DOHH2 (cell line): ENCODE data around the gene GRIK2.

Experiments
- H3F3A ChIP-seq: fragments of 200-600 bp; sonication (generic), shearing (Covaris generic); 2 replicates; pipeline ENCODE4 v1.6.0; 2016; ENCODE audit warnings: antibody characterized with exemption, mild to moderate bottlenecking; ENCODE audit not compliant: control insufficient read depth, insufficient read depth
- H3K27ac ChIP-seq: fragments of 200-600 bp; sonication (generic); 2 replicates; pipeline ENCODE4 v1.5.1; 2014; ENCODE audit warnings: low read depth, mild to moderate bottlenecking, low read length, moderate library complexity
- H3K27me3 ChIP-seq: fragments of 200-600 bp; sonication (generic); 2 replicates; pipeline ENCODE4 v1.6.1; 2014; ENCODE audit warnings: mild to moderate bottlenecking, low read length, mixed read lengths; ENCODE audit not compliant: control insufficient read depth
- H3K36me3 ChIP-seq: fragments of 200-600 bp; sonication (generic); 2 replicates; pipeline ENCODE4 v1.6.1; 2014; ENCODE audit warnings: mild to moderate bottlenecking, low read length, moderate library complexity, mixed read lengths; ENCODE audit not compliant: control insufficient read depth
- H3K4me1 ChIP-seq: fragments of 200-600 bp; sonication (generic); 2 replicates; pipeline ENCODE4 v1.6.1; 2014; ENCODE audit warnings: mild to moderate bottlenecking, low read length, mixed read lengths; ENCODE audit not compliant: control insufficient read depth
- H3K4me2 ChIP-seq: fragments of 200-600 bp; sonication (generic); 2 replicates; pipeline ENCODE4 v1.6.0; 2014; ENCODE audit warnings: mild to moderate bottlenecking, low read length, moderate library complexity
- H3K4me3 ChIP-seq: fragments of 200-600 bp; sonication (generic); 2 replicates; pipeline ENCODE4 v1.5.1; 2014; ENCODE audit warnings: mild to moderate bottlenecking, low read length, mixed read lengths
- H3K79me2 ChIP-seq: fragments of 200-600 bp; sonication (generic); 2 replicates; pipeline ENCODE4 v1.6.1; 2014; ENCODE audit warnings: mild to moderate bottlenecking, low read length, mixed read lengths; ENCODE audit not compliant: control insufficient read depth
- H3K9me2 ChIP-seq: fragments of 200-600 bp; sonication (generic); replicated peaks from 2 replicates; pipeline ENCODE4 v1.6.1; 2014; ENCODE audit warnings: mild to moderate bottlenecking, low read length, mixed read lengths; ENCODE audit not compliant: control insufficient read depth
- H3K9me3 ChIP-seq: fragments of 200-600 bp; sonication (generic); 2 replicates; pipeline ENCODE4 v1.6.1; 2014; ENCODE audit warnings: antibody characterized with exemption, low read length, mixed read lengths; ENCODE audit not compliant: control insufficient read depth, insufficient read depth
- H4K20me1 ChIP-seq: fragments of 200-600 bp; sonication (generic); 2 replicates; pipeline ENCODE4 v1.6.0; 2014; ENCODE audit warnings: low read depth, mild to moderate bottlenecking, antibody characterized with exemption, low read length, moderate library complexity; ENCODE audit not compliant: control insufficient read depth, insufficient read depth
- EZH2phosphoT487 ChIP-seq: fragments of 200-600 bp; sonication (generic); IDR thresholded peaks from 2 replicates; pipeline ENCODE4 v1.6.1; 2017; ENCODE audit warnings: borderline replicate concordance, mild to moderate bottlenecking, antibody characterized with exemption, low read length, moderate library complexity, mixed read lengths
- TF ChIP-seq, protein P1 (sequence below): fragments of 200-600 bp; sonication (generic); IDR thresholded peaks from one replicate; pipeline ENCODE4 v1.5.1; 2014; ENCODE audit warnings: antibody characterized with exemption, mild to moderate bottlenecking, low read depth, low read length; ENCODE audit not compliant: poor library complexity, severe bottlenecking

Gene GRIK2

DNA sequence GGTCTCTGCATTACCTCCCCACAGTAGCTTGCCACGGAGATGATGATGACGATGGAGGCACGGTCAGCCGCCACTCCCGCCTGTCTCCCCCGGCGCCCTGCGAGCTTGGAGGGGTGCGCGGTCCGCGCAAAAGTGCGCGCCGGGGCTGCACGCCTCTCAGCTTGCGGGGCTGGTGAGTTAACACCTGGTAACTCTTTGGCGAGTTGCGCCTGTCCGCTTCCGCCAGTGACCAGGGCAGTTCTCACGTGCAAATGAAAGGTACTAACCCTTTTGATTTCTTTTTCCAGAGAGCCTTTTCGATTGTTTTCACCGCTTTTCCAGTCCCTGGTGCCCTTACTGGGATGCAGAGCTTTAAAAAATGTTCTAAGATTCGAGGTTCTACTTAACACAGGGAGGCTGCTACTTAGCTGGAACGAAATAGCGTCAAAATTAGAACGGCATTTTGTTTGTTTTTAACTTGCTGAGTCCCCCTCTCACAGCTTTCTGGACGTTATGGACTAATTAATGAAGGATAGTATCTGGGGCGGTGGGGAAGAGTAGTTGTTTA lies 6.2 kb downstream of the GRIK2 start:
- Histone ChIP-seq H3K9me2 (no peaks in the 10 kb centered on the region), H3K36me3 (no peaks in the 10 kb centered on the region), H3K9me3 (no peaks in the 10 kb centered on the region; the same call in 1 of the 2 replicates), H3F3A (no peaks in the 10 kb centered on the region), H3K4me1 (no peaks in the 10 kb centered on the region), H3K4me3 (no peak overlapping the region), H3K27me3 (no peaks in the 10 kb centered on the region), H3K27ac (no peak overlapping the region), H3K79me2 (no peaks in the 10 kb centered on the region), H3K4me2 (no peak overlapping the region), H4K20me1 (no peaks in the 10 kb centered on the region)
- no peak for TF ChIP-seq EZH2phosphoT487
- TF ChIP-seq, protein P1, sequence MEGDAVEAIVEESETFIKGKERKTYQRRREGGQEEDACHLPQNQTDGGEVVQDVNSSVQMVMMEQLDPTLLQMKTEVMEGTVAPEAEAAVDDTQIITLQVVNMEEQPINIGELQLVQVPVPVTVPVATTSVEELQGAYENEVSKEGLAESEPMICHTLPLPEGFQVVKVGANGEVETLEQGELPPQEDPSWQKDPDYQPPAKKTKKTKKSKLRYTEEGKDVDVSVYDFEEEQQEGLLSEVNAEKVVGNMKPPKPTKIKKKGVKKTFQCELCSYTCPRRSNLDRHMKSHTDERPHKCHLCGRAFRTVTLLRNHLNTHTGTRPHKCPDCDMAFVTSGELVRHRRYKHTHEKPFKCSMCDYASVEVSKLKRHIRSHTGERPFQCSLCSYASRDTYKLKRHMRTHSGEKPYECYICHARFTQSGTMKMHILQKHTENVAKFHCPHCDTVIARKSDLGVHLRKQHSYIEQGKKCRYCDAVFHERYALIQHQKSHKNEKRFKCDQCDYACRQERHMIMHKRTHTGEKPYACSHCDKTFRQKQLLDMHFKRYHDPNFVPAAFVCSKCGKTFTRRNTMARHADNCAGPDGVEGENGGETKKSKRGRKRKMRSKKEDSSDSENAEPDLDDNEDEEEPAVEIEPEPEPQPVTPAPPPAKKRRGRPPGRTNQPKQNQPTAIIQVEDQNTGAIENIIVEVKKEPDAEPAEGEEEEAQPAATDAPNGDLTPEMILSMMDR, result no peak

DNA sequence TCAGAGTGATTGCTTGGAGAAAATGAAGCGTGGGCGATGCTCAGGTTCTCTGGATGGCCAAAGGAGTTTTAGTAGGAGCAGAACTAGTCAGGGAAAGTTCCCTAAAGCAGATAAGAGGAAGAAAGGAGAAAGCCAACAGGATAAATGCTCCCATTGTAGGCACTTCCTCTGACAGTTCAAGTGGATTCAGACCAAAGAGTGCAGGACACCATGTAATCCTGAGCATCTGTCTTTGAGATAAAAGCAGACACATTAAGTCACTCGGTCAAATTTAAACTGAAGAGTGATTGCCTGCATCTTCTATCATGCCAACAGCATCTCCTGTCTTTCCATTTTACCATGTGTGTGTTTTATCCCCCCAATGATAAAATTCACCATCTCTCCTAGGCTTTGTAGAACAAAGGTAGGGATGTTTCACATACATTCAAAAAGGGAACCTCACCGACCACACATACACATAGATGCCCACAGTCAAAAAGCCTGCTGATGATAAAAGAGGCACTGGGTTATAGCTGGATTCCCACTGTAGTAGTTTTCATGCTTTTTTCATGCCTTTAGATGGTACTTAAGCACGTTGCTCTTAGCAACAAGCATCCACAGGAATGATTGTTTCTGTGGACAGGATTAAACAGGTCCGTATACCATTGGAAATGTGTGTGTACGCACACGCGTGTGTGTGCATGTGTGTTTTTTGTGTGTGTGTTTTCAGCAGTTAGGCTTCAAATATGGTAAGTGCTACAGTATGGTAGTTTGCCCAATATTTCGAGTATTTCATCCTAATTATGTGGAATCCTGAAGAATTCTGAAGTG lies 7.0 kb downstream of the GRIK2 start:
- H3K27me3 ChIP-seq, result no peaks in the 10 kb centered on the region
- no peaks in the 10 kb centered on the region for H4K20me1 ChIP-seq
- TF ChIP-seq, protein P1, result no peak
- TF ChIP-seq EZH2phosphoT487, result no peak
- H3K27ac ChIP-seq, result no peak overlapping the region
- no peak overlapping the region for H3K4me3 ChIP-seq
- H3K9me3 ChIP-seq, result no peaks in the 10 kb centered on the region; the same call in 1 of the 2 replicates
- H3F3A ChIP-seq, result no peaks in the 10 kb centered on the region
- H3K36me3 ChIP-seq, result no peaks in the 10 kb centered on the region
- no peak overlapping the region for H3K4me2 ChIP-seq
- no peaks in the 10 kb centered on the region for H3K4me1 ChIP-seq
- no peaks in the 10 kb centered on the region for H3K79me2 ChIP-seq
- no peaks in the 10 kb centered on the region for H3K9me2 ChIP-seq

- TF ChIP-seq EZH2phosphoT487, result no peak
- TF ChIP-seq, protein P1, result no peak
- Histone ChIP-seq H4K20me1 (no peaks in the 10 kb centered on the region), H3K27me3 (no peaks in the 10 kb centered on the region), H3K9me2 (no peaks in the 10 kb centered on the region), H3K27ac (no peak overlapping the region), H3K79me2 (no peaks in the 10 kb centered on the region), H3K9me3 (no peaks in the 10 kb centered on the region; the same call in 1 of the 2 replicates), H3F3A (no peaks in the 10 kb centered on the region), H3K4me1 (no peaks in the 10 kb centered on the region), H3K4me2 (no peak overlapping the region), H3K4me3 (no peak overlapping the region), H3K36me3 (no peaks in the 10 kb centered on the region)
Measured at GRCh38 chr6:101401171-101401570, 7.7 kb downstream of the GRIK2 start.
